Vagina (tissue), 2 donors: Measurements from ENCODE around the gene DZANK1. TPM values are rescaled to one million over a fixed set of nuclear protein-coding genes. Genes with fewer than 3 reads are reported as not detected.
"Not testable (repeated sequence)": the region's sequence is repeated elsewhere in the genome, so short reads cannot be mapped to it uniquely, and the experiment has no call there.

ENCODE experiments used
- DNase-seq, 2 donors: peaks; one replicate each; pipeline ENCODE4 v3.0.0-alpha.2; 2017; ENCODE audit errors: extremely low spot score in 2 of 2
- H3K27ac ChIP-seq: fragments of 200-600 bp; sonication (generic); one replicate; pipeline ENCODE4 v1.5.1; 2019
- H3K27me3 ChIP-seq: fragments of 200-600 bp; sonication (generic); one replicate; pipeline ENCODE4 v1.5.1; 2019
- H3K36me3 ChIP-seq, 2 donors: fragments of 200-600 bp; sonication (generic); one replicate each; pipeline ENCODE4 v1.5.1; 2017 to 2019
- H3K4me1 ChIP-seq: fragments of 200-600 bp; sonication (generic); one replicate; pipeline ENCODE4 v1.5.1; 2019
- H3K4me3 ChIP-seq, 2 donors: fragments of 200-600 bp; sonication (generic); 1 replicate in 1 of 2; 2 replicates in 1 of 2; pipeline ENCODE4 v1.5.1; 2016 to 2019
- H3K9me3 ChIP-seq: fragments of 200-600 bp; sonication (generic); one replicate; pipeline ENCODE4 v1.5.1; 2019
- CTCF ChIP-seq, 3 experiments: fragments of 450-650 bp in 2 of 3; fragments of 200-600 bp in 1 of 3; sonication (generic) in 1 of 3; IDR thresholded peaks; one replicate each; pipeline ENCODE4 v1.5.1; 2017 to 2019; ENCODE audit warnings: antibody characterized with exemption in 3 of 3, mild to moderate bottlenecking in 2 of 3, moderate library complexity in 2 of 3
- POLR2A ChIP-seq, 2 donors: fragments of 450-650 bp; IDR thresholded peaks; one replicate each; pipeline ENCODE4 v1.6.1; 2017; ENCODE audit warnings: antibody characterized with exemption in 2 of 2, mild to moderate bottlenecking in 2 of 2, moderate library complexity in 2 of 2
- POLR2AphosphoS5 ChIP-seq, 2 donors: sonication (generic); formaldehyde crosslinking; IDR thresholded peaks; one replicate each; pipeline ENCODE4 v1.9.0; 2017; ENCODE audit warnings: antibody characterized with exemption in 2 of 2, mild to moderate bottlenecking in 2 of 2, low read depth in 1 of 2; ENCODE audit not compliant: insufficient read depth in 1 of 2
- intact Hi-C: fragments of 100-400 bp; cut with DNase I; formaldehyde crosslinking; loops from one replicate; pipeline ENCODE4 v1.15.1; 2023
- total RNA-seq: library from RNA; depleted of rRNA; stranded (reverse); fragments of >200 nt; gene quantifications from one replicate; pipeline ENCODE4 v1.2.3, GENCODE V29; 2016

DZANK1 gene
- total RNA-seq, 1 donor from 2014 or later = 2.9 TPM

DNA sequence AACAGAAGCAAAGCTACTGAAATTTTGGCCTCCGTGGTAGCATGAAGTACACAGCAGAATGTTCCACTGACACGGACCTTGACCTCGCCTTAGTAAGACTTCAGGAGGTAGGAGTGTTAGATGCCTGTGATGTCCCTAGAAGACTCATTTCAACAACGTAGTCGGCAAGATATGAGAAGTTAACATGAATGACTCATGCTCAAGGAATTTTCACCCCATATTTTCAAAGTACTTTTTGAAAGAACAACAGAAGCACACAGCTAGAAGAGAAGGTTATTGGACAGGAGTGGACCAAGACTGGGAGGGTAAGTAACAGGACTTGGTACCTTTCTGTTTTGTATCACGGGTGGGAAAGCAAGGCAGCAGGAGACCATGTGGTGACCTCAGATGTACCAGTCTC is 78.0 kb downstream of the DZANK1 start:
- no peaks in the 10 kb centered on the region for H3K9me3 ChIP-seq
- H3K27ac ChIP-seq = no peak overlapping the region
- no peak for DNase-seq
- H3K36me3 ChIP-seq = no peaks in the 10 kb centered on the region
- no peaks in the 10 kb centered on the region for H3K27me3 ChIP-seq
- H3K4me3 ChIP-seq = no peak overlapping the region
- intact Hi-C loops = no loop called here
- no peak for TF ChIP-seq POLR2AphosphoS5 (IDR thresholded peaks at IDR 0.05; ENCODE audit: insufficient read depth in 1 of 2, low read depth in 1 of 2)
- no peak for TF ChIP-seq POLR2A (IDR thresholded peaks at IDR 0.05)
- no peak for TF ChIP-seq CTCF (IDR thresholded peaks at IDR 0.05)
- no peaks in the 10 kb centered on the region for H3K4me1 ChIP-seq

DNA sequence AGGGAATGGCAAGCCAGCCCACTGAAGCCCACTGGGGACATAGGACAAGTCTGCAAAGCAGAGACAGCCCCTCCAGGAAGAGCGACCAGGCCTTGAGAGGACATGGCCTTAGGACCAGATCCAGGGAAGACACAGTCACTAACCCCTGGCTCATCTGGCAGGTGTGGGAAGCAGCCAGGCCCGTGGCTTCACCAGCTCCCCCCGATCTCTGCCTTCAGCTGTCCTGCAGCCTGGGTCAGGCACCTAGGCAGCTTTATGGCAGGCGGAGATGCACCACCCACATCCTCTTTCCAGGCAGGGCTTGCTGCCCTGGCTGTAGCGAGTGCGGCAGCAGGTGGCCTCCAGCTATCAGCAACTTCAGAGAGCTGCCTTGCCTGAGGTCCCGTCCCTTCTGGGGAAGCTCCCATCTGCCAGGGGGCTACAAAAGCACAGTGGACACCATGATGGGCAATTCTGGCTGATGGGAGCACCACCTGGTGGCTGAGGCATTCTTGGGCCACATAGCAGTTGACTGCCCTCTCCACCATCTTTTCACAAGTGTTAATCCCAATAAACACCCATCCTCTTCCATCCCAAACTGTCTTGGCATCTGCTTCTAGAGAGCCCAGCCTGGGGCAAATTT is 85.8 kb downstream of the DZANK1 start:
- no peaks in the 10 kb centered on the region for H3K9me3 ChIP-seq
- no peak overlapping the region for H3K27ac ChIP-seq
- no peaks in the 10 kb centered on the region for H3K27me3 ChIP-seq
- H3K4me1 ChIP-seq = no peaks in the 10 kb centered on the region
- no peak for DNase-seq
- H3K4me3 ChIP-seq = no peak overlapping the region
- intact Hi-C loops = no loop called here
- TF ChIP-seq CTCF (IDR thresholded peaks at IDR 0.05) = no peak
- TF ChIP-seq POLR2AphosphoS5 (IDR thresholded peaks at IDR 0.05; ENCODE audit: insufficient read depth in 1 of 2, low read depth in 1 of 2) = no peak
- TF ChIP-seq POLR2A (IDR thresholded peaks at IDR 0.05) = no peak
- no peaks in the 10 kb centered on the region for H3K36me3 ChIP-seq

DNA sequence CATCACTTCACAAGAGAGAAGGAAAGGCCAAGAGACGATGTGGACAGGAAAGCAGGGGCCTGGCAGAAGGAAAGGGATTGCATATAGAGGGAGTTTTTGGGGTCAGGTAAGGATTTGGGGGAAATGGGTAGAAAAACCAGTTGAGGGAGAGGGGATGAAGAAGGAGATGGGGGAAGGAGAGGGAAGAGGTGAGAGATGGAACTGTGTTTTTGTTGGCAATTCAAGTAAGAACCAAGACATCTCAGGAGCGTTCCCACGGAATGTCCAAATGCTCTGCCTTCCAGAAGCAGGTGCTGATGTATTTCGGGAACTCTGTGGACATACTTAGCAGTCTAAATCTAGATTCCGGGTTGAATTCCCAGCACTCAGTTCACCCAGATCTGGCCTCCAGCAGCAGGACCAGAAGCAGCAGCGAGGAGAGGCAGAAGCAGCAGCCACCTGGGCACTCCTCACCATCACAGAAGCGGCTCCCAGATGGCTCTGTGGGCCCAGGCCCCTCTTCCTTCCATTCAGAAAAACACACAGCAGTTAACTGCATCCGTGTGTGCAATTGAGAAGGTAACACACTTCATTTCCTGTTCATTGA is 88.8 kb downstream of the DZANK1 start:
- no peak for DNase-seq

DNA sequence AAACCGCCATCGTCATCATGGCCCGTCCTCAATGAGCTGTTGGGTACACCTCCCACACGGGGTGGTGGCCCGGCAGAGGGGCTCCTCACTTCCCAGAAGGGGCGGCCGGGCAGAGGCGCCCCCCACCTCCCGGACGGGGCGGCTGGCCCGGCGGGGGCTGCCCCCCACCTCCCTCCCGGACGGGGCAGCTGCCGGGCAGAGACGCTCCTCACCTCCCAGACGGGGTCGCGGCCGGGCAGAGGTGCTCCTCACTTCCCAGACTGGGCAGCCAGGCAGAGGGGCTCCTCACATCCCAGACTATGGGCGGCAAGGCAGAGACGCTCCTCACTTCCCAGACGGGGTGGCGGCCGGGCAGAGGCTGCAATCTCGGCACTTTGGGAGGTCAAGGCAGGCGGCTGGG is 91.3 kb downstream of the DZANK1 start:
- intact Hi-C loops, H3K27ac ChIP-seq: not testable (repeated sequence)

More for the DNA sequence above, 88.8 kb downstream of the DZANK1 start:
- Histone ChIP-seq H3K9me3 (no peaks in the 10 kb centered on the region), H3K27me3 (no peaks in the 10 kb centered on the region), H3K36me3 (no peaks in the 10 kb centered on the region), H3K4me3 (no peak overlapping the region), H3K27ac (no peak overlapping the region), H3K4me1 (no peaks in the 10 kb centered on the region)
- intact Hi-C loops = no loop called here
- no peak for TF ChIP-seq CTCF (IDR thresholded peaks at IDR 0.05)
- TF ChIP-seq POLR2A (IDR thresholded peaks at IDR 0.05) = no peak
- no peak for TF ChIP-seq POLR2AphosphoS5 (IDR thresholded peaks at IDR 0.05; ENCODE audit: insufficient read depth in 1 of 2, low read depth in 1 of 2)

GRCh38 chr20:18372296-18372695 is 94.5 kb downstream of the DZANK1 start:
- Histone ChIP-seq H3K9me3 (no peaks in the 10 kb centered on the region), H3K27me3 (no peaks in the 10 kb centered on the region), H3K27ac (no peak overlapping the region), H3K4me1 (no peaks in the 10 kb centered on the region), H3K4me3 (no peak overlapping the region), H3K36me3 (no peaks in the 10 kb centered on the region)
- intact Hi-C loops = no loop called here
- no peak for DNase-seq
- TF ChIP-seq POLR2A (IDR thresholded peaks at IDR 0.05) (no peak), CTCF (IDR thresholded peaks at IDR 0.05) (no peak), POLR2AphosphoS5 (IDR thresholded peaks at IDR 0.05; ENCODE audit: insufficient read depth in 1 of 2, low read depth in 1 of 2) (no peak)

More for the DNA sequence above, 91.3 kb downstream of the DZANK1 start:
- not testable (repeated sequence) for H3K36me3 ChIP-seq, H3K9me3 ChIP-seq, H3K4me1 ChIP-seq, DNase-seq, H3K27me3 ChIP-seq, H3K4me3 ChIP-seq
